ENCODE results near the gene DCC. TPM values are rescaled to one million over a fixed set of nuclear protein-coding genes. Genes with fewer than 3 reads are reported as not detected.

Gene DCC
- polyA plus RNA-seq, 1 experiment: 0.15 TPM

DNA sequence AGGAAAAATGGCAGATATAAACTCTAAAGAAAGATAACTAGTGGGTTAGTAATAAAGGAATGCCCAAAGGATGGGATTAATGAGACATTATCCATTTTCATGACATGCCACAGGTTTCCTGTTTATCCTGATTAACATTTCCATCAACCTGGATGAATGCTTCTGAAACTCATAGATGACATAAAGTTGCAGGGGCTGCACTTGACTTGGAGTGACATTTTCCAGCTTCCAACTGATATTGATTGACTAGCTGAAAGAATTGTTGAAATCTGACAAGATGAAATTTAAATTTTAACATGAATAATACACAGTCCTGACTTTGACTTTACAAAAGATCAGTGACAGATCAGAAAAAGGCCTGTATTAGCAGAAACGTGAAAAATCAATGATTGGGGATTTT lies 214.2 kb downstream of the DCC start:
- CTCF ChIA-PET: no interaction called here
- POLR2A ChIA-PET: no interaction called here

DNA sequence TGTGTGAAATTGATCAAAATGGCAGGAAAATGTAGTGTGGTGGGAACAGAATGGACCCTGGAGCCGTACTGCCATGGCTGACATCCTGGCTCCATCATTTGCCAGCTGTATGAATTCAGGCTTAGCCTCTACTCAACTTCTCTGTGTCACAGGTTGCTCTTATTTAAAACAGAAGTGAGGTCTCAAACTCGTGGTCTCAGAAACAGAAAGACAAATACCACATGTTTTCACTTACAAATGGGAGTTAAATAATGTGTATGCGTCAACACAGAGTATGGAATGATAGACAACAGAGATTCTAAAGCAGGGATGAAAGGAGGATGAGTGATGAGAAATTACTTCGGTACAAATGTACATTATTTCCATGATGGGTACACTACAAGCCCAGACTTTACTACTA lies 227.4 kb downstream of the DCC start:
- no peak overlapping the region for H3K4me3 ChIP-seq (ENCODE audit: low read depth, low read length)
- POLR2A ChIA-PET: no interaction called here
- H3K27me3 ChIP-seq (ENCODE audit: control insufficient read depth, insufficient read depth, low read length): no peaks in the 10 kb centered on the region
- TF ChIP-seq, protein P1, sequence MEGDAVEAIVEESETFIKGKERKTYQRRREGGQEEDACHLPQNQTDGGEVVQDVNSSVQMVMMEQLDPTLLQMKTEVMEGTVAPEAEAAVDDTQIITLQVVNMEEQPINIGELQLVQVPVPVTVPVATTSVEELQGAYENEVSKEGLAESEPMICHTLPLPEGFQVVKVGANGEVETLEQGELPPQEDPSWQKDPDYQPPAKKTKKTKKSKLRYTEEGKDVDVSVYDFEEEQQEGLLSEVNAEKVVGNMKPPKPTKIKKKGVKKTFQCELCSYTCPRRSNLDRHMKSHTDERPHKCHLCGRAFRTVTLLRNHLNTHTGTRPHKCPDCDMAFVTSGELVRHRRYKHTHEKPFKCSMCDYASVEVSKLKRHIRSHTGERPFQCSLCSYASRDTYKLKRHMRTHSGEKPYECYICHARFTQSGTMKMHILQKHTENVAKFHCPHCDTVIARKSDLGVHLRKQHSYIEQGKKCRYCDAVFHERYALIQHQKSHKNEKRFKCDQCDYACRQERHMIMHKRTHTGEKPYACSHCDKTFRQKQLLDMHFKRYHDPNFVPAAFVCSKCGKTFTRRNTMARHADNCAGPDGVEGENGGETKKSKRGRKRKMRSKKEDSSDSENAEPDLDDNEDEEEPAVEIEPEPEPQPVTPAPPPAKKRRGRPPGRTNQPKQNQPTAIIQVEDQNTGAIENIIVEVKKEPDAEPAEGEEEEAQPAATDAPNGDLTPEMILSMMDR (IDR thresholded peaks at IDR 0.05; ENCODE audit: insufficient read depth, low read depth, low read length): no peak
- DNase-seq (ENCODE audit: low read depth): no peak
- CTCF ChIA-PET: no interaction called here
- no peaks in the 10 kb centered on the region for H3K36me3 ChIP-seq (ENCODE audit: control insufficient read depth, insufficient read depth, low read length)

More for the DNA sequence above, 214.2 kb downstream of the DCC start:
- Histone ChIP-seq H3K36me3 (ENCODE audit: control insufficient read depth, insufficient read depth, low read length) (no peaks in the 10 kb centered on the region), H3K27me3 (ENCODE audit: control insufficient read depth, insufficient read depth, low read length) (no peaks in the 10 kb centered on the region), H3K4me3 (ENCODE audit: low read depth, low read length) (no peak overlapping the region)
- DNase-seq (ENCODE audit: low read depth): no peak
- TF ChIP-seq, protein P1 (IDR thresholded peaks at IDR 0.05; ENCODE audit: insufficient read depth, low read depth, low read length): no peak

DNA sequence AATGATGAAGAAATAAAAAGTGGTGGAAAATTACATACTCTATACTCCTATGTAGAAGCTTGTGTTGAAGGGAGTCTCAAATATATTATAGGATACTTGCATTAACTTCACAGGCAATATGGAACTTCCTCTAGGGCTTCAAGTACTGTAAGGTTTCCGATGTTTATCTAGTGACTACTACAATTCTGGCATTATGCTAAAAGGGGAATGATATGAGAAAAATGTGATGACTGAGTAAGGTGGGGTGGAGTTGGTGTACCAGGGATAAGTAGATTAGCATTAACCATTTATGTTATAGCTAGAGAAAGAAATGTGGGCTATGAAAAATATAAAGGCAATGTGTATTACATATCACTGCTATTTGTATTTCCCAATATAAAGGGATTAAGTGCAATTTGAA lies 229.5 kb downstream of the DCC start:
- H3K4me3 ChIP-seq (ENCODE audit: low read depth, low read length): no peak overlapping the region
- ChIA-PET POLR2A (no interaction called here), CTCF (no interaction called here)
- no peaks in the 10 kb centered on the region for H3K27me3 ChIP-seq (ENCODE audit: control insufficient read depth, insufficient read depth, low read length)
- TF ChIP-seq, protein P1 (IDR thresholded peaks at IDR 0.05; ENCODE audit: insufficient read depth, low read depth, low read length): no peak
- H3K36me3 ChIP-seq (ENCODE audit: control insufficient read depth, insufficient read depth, low read length): no peaks in the 10 kb centered on the region
- no peak for DNase-seq (ENCODE audit: low read depth)

DNA sequence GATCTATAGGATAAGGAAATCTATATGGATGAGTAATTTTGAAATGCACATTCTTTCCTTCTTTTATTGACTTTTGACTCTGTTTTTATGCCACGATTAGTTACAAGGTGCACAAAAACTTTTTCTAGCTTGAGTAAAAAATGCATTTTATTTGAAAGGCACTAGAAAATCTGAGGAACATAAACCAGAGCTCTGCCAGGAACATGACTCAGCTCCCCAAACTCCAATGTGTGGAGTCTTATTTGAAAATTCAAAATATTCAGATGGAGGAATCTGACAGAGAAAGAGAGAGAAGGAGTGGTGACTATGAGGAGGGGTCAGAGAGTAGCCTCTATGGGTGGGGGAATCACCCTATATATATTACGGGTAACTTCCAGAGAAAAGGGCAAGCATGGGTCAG lies 231.0 kb downstream of the DCC start:
- TF ChIP-seq, protein P1 (IDR thresholded peaks at IDR 0.05; ENCODE audit: insufficient read depth, low read depth, low read length): no peak
- H3K4me3 ChIP-seq (ENCODE audit: low read depth, low read length): no peak overlapping the region
- H3K36me3 ChIP-seq (ENCODE audit: control insufficient read depth, insufficient read depth, low read length): no peaks in the 10 kb centered on the region
- no peak for DNase-seq (ENCODE audit: low read depth)
- CTCF ChIA-PET: no interaction called here
- no peaks in the 10 kb centered on the region for H3K27me3 ChIP-seq (ENCODE audit: control insufficient read depth, insufficient read depth, low read length)
- POLR2A ChIA-PET: no interaction called here

DNA sequence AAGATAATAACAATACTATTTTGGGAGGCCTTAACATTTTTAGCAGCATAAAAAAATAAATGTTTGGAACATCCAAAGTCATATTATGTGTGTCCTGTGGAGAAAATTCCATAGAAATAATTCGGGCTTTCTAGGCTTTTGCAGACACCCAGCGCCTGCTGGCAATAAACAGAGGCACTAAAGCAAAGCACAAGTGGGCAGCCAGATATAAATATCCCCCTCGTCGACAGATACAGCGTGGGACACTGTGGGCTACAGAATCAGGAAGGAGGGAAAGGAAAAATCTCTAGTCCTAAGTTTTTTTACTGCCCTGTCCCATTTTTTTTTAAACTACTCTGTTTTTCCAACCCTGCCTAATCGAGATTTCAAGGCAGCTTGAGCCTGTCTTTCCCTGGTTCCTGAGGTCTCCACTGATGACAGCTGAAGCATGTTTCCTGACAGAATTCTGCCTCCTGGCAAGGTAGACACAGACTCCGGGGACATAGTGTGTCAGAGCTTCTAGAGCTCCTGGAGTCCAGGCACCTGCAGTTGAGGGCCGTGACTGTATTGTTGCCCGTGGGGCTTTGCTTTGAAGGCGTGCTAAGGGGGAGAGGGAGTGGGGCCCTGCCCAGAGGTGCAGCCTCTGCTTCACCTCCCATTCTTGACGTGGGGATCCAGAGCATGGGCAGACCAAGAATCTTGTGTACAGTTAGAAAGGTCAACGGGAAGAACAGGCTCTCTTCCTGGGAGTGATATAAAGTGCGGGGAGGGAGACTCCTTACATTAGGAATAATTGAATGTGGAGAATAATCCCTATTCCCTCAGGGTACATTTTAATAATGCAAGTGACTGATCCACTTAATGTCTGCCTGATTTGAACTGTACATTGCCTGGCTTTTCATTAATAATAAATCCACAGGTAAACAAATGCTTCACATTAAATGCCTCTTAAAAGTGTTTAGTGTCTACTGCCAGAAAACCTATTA lies 232.3 kb downstream of the DCC start:
- Histone ChIP-seq H3K36me3 (ENCODE audit: control insufficient read depth, insufficient read depth, low read length) (no peaks in the 10 kb centered on the region), H3K27me3 (ENCODE audit: control insufficient read depth, insufficient read depth, low read length) (no peaks in the 10 kb centered on the region), H3K4me3 (ENCODE audit: low read depth, low read length) (no peak overlapping the region)
- POLR2A ChIA-PET: no interaction called here
- CTCF ChIA-PET: no interaction called here
- DNase-seq (ENCODE audit: low read depth): no peak
- TF ChIP-seq, protein P1 (IDR thresholded peaks at IDR 0.05; ENCODE audit: insufficient read depth, low read depth, low read length): no peak
